EL (cell line): ENCODE measurements around the gene TPST2.
A peak's percentile ranks its signal among the peaks of the same experiment; 100 is the strongest.

Source experiments
- DNase-seq: peaks from one replicate; pipeline ENCODE4 v3.0.0-alpha.2; 2016

Gene TPST2

GRCh38 chr22:26579331-26579886, 10.5 kb downstream of the TPST2 start:
- DNase-seq: no peak

- DNase-seq: no peak
These were observed 12.9 kb downstream of the TPST2 start for GRCh38 chr22:26577081-26577480.

DNA sequence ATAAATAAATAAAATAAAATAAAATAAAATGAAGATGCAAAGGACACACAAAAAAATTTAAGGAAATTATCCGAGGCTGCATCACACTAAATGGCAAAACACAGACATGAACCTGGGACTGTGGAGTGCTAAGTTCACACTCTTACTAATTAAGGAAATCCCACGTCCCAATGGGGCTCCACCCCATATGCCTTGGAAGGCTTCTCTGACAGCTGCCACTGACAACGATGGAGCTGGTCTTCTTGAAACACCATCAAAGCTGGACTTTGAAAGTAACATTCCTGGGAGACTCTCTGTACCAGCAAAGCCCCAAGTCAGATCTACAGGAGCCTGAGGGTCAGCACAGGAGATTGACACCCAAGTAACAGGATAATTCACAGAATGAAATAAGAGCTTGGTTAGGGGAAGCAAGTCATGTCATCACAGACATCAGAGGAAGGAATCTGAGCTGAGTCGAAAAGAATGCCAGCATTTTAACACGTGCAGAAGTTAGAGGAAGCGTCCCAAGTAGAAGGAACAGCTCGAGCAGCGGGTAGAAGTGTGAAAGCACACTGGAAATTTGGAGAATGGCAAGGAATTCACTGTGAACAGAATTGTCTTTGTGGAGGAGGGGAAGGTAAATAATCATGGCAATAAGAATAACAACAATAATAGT, 13.8 kb downstream of the TPST2 start:
- DNase-seq: no peak

- DNase-seq: no peak
These were observed 15.8 kb downstream of the TPST2 start for GRCh38 chr22:26574001-26574723.

- DNase-seq: no peak
These were observed 16.8 kb downstream of the TPST2 start for GRCh38 chr22:26573026-26573662.

DNA sequence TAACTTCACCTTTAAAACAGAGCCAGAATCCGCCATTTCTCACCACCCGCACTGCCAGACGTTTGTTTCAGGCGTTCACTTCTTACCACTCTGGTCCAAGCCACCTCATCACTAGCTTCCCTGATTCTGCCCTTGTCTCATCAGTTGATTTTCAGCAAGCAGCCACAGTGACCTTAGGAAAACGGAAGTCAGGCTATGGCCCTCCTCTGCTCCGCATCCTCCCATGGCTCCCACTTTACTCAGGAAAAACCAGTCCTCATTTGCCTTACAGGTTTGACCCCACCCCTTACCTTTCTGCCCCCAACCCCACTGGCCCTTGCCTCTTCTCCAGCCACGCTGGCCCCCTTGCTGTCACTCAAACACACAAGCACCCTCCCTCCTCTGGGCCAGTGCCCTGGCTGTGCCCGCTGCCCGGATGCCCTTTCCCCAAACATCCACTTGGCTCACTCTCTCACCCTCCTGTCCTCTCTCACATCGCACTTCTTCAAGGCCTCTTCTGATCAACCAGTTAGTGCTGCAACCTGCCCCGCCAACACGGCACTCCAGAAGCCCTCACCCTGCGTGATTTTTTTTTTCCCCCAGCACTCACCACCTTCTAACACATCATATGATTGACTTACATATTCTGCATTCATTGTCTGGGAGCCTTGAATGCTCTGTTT, 18.9 kb downstream of the TPST2 start:
- DNase-seq: no peak

DNA sequence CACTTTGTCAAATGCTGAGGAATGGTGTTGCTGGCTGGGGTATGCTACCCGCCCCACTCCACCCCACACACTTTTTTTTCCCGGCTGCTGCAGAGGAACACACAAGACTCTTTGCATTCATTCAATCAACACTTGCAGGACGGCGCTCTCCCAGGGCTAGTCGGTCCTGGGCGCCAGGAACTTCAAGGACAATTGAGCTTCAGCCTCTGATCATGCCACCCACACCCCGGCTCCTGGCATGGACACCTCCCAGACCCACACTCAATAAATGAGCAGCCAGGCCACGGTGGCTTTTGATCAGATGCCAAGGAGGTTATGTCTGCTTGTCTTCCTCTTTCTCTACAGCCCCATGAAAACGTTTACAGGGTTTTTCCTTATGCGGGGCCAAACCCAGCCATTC, 19.8 kb downstream of the TPST2 start:
- DNase-seq: no peak

DNA sequence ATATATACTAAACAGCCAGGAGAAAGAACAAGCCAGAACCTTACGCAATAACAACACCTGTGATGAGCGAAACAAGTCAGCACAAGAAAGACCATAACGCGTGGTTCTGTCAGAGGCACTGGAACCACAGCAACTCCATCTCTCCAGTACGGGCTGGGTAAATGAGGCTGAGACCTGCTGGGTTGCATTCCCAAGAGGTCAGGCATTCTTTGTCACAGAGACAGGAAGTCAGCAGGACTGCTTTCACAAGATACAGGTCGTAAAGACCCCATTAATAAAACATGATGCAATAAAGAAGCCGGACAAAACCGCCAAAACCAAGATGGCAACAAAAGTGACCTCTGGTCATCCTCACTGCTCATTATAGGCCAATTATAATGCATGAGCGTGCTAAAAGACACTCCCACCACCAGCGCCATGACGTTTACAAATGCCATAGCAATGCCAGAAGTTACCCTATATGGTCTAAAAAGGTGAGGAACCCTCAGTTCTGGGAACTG, 21.7 kb downstream of the TPST2 start:
- peak; percentile 40 for DNase-seq

DNA sequence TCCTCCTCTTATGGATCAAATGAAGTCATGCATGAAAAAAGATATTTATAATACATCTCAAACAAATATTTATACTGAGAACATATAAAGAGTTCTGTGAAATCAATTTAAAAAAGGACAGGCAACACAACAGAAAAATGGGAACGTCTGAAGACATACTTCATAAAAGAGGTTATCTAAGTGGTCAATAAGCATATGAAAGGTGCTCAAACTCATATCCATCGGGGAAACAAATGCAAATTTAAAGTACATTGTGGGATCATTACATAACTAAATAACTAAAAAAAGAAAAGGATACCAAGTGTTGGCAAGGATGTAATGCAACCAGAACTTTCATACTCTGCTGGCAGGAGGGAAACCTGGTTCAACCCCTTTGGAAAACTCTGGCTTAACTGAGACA, 22.3 kb downstream of the TPST2 start:
- DNase-seq: no peak

DNA sequence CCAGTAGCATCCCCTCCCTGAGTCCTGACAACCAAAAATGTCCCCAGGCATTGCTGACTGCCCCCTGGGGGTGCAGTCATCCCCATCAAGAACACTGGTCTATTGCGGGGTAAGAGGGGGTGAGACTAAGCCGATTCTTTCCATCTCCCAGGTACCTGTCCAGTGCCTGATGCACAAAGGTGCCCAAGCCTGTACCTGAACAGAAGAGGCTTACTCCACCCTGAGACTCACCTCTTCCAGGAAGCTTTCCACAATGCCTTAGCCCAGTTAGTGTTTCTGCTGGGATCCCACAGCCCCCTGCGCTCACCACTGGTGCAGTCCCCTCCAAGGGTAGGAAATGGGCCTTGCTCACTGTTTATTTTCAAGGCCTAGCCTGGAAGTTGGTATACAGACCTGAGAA, 22.9 kb downstream of the TPST2 start:
- no peak for DNase-seq

- DNase-seq: no peak
These were observed 24.0 kb downstream of the TPST2 start for GRCh38 chr22:26565889-26566288.

DNA sequence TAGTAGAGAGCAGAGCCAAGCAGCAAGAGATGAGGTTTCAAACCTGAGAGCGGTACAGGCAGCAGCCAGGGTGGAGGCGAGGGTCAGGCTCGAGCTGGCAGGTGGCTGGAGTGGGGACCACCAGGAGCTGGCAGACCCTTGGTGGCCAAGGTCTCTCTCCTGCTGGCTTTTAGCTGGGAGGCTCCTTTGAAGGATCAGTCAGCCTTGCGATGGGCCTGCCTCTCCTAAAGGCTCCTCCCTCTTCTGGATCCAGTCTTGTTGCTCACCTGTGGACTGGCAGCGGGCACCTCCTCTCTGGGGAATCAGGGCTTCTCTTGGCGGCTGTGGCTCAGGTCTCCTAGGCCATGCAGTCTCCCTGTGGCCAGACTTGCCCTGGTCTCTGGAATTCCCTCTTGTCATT, 24.8 kb downstream of the TPST2 start:
- DNase-seq: no peak

DNA sequence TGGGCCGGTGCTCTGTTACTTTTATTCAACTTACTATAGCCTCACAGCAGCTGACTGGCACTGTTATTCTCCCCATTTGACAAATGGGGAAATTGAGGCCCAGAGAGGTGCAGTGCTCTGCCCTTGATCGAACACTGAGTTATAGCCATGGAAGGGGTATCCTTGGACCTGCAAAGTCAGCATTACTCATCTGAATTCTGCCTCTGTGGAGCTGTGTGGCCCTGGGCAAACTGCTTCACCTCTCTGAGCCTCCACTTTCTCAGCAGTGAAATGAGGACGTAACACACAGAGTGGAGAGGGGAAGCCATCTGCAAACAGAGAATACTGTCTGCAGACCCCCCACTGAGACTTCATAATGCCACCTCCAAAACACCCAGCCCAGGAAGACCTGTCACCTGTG, 25.3 kb downstream of the TPST2 start:
- no peak for DNase-seq

- DNase-seq: no peak
These were observed 25.8 kb downstream of the TPST2 start for GRCh38 chr22:26564181-26564580.

GRCh38 chr22:26563022-26563421, 26.9 kb downstream of the TPST2 start:
- DNase-seq: no peak

DNA sequence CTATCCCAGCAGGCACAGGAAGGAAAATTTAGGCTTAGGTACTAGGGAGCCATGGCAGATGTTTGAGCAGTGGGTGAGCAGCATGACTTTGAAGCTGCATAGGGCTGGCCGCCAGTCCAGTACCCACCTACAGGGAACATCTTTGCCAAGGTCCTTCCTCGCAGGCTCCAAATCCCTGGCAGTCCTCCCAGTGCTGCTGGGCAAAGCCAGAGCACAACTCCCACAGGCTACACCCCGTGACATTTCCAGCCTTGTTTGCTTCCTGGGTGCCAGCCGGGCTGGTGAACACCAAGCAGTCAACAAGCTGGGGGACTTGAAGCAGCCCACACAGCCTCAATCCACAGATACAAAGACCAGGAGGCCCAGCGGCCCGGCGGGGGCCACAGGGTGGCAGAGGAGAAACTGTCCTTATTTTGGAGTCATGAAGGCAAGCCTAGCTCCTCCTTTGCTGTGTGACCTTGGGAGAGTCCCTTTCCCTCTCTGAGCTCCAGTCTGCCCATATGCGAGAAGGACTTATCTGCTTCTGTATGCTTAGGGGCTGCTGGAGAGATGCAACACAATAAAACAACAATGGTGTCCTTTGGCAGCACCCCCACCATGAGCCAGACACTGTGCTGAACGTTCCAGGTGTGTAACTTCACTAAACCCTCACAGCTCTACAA, 28.0 kb downstream of the TPST2 start:
- no peak for DNase-seq

DNA sequence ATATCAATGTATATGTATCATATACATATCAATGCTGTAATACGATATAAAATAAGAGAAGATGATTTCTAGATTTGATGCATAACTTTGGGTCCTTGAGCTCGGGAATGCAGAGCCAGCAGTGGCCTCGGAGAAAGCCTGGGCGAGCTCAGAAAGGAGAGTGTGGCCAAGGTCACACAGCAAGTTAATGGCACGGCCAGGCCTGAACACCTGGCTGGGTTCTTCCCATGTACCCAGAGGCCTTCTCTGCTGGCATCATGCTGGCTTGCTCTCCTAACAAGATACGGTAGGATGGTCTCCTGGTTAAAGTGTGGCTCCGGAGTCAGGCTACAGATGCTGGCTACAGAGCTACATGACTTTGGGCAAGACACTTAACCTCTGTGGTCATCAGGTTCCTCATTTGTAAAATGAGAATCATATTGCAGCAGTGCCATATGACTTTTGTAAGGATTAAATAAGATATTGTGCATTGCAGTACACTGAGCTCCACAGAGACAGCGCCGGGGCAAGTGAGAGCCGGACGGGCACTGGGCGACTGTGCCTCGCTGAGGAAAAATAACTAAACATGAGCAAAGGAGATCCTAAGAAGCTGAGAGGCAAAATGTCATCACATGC, 29.9 kb downstream of the TPST2 start:
- no peak for DNase-seq

DNA sequence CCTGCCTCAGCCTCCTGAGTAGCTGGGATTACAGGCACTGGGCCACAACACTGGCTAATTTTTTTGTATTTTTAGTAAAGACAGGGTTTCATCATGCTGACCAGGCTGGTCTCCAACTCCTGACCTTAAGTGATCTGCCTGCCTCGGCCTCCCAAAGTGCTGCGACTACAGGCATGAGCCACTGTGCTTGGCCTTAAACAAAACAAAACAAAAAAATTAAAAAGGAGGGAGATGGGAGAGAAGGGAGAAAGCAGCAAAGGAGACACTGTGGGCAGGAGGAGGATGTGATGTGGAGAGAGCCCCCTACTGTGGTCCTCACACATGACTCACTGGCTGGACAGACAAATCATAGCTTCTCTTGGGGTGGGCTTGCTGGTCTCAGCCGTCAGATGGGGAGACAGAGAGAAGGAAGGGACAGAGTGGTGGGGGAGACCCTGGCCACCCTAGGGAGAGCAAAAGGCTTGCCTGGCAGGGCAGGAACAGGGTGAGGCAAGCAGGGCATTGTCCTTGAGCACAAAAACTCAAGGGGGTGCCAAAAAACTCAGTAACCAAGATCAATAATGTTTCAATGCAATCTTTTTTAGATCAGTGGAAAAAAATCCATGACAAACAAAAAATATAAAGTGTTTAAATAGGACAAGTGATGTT, 31.6 kb downstream of the TPST2 start:
- DNase-seq: no peak

GRCh38 chr22:26556904-26557303, 33.0 kb downstream of the TPST2 start:
- no peak for DNase-seq

GRCh38 chr22:26555478-26555877, 34.5 kb downstream of the TPST2 start:
- DNase-seq: no peak

DNA sequence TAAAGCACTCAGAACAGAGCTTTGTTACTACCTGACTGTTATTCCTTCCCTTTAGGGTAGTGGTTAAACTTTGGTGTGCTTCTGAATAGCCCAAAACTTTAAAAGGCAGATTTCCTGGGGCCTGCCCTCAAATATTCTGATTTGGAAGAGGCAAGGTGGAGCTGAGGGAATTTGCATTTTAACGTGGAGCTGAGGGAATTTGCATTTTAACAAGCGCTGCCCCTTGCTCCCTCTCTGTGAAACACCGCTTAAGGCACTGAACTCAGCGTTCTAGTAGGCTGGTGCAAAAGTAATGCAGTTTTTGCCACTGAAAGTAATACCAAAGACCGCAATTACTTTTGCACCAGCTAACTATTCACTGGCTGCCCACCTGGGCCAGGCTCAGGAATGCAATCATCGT, 35.0 kb downstream of the TPST2 start:
- DNase-seq: no peak
